Measurements from ENCODE around the gene BAIAP2L1. TPM values are rescaled to one million over a fixed set of nuclear protein-coding genes. Genes with fewer than 3 reads are reported as not detected.
A peak's percentile ranks its signal among the peaks of the same experiment; 100 is the strongest.

Gene BAIAP2L1
- total RNA-seq, 2 donors from 2014 or later, result 63.9 to 66.2 TPM

- Histone ChIP-seq H3K27me3 (no peaks in the 10 kb centered on the region), H3K9me3 (no peaks in the 10 kb centered on the region), H3K4me3 (no peak overlapping the region), H3K36me3 (no peaks in the 10 kb centered on the region), H3K4me1 (peaks cover 12% of the 10 kb centered on the region), H3K9ac (ENCODE audit: low read depth in 2 of 2, low read length in 2 of 2) (no peak overlapping the region), H3K27ac (no peak overlapping the region)
- no peak for TF ChIP-seq CTCF (IDR thresholded peaks at IDR 0.05)
- no peak for DNase-seq
- intact Hi-C loops (cut with DNase I), result no loop called here
Measured at GRCh38 chr7:98359395-98359794, 41.5 kb downstream of the BAIAP2L1 start.

- no peak for DNase-seq
- no peak for TF ChIP-seq CTCF (IDR thresholded peaks at IDR 0.05)
- no peaks in the 10 kb centered on the region for H3K36me3 ChIP-seq
- intact Hi-C loops (cut with DNase I), result no loop called here
- H3K4me1 ChIP-seq, result peaks cover 12% of the 10 kb centered on the region
- H3K9me3 ChIP-seq, result no peaks in the 10 kb centered on the region
- H3K27ac ChIP-seq, result no peak overlapping the region
- H3K9ac ChIP-seq (ENCODE audit: low read depth in 2 of 2, low read length in 2 of 2), result no peak overlapping the region
- no peak overlapping the region for H3K4me3 ChIP-seq
- H3K27me3 ChIP-seq, result no peaks in the 10 kb centered on the region
Measured at GRCh38 chr7:98358706-98359105, 42.2 kb downstream of the BAIAP2L1 start.

GRCh38 chr7:98357751-98358161, 43.1 kb downstream of the BAIAP2L1 start:
- H3K27me3 ChIP-seq, result no peaks in the 10 kb centered on the region
- H3K4me3 ChIP-seq, result no peak overlapping the region
- H3K9me3 ChIP-seq, result no peaks in the 10 kb centered on the region
- H3K36me3 ChIP-seq, result no peaks in the 10 kb centered on the region
- H3K27ac ChIP-seq, result no peak overlapping the region
- TF ChIP-seq CTCF (IDR thresholded peaks at IDR 0.05), result no peak
- H3K9ac ChIP-seq (ENCODE audit: low read depth in 2 of 2, low read length in 2 of 2), result no peak overlapping the region
- H3K4me1 ChIP-seq, result peaks cover 12% of the 10 kb centered on the region
- intact Hi-C loops (cut with DNase I), result no loop called here
- no peak for DNase-seq

- no peak for DNase-seq
- Histone ChIP-seq H3K4me3 (no peak overlapping the region), H3K27ac (peak overlapping the region; percentile 78), H3K27me3 (no peaks in the 10 kb centered on the region), H3K4me1 (peaks cover 12% of the 10 kb centered on the region), H3K9me3 (no peaks in the 10 kb centered on the region), H3K36me3 (no peaks in the 10 kb centered on the region), H3K9ac (ENCODE audit: low read depth in 2 of 2, low read length in 2 of 2) (peak overlapping the region in 1 of 2 donors; percentile 78)
- no peak for TF ChIP-seq CTCF (IDR thresholded peaks at IDR 0.05)
- intact Hi-C loops (cut with DNase I), result no loop called here
Measured at GRCh38 chr7:98355250-98355538, 45.7 kb downstream of the BAIAP2L1 start.

GRCh38 chr7:98354511-98355249, 46.2 kb downstream of the BAIAP2L1 start:
- TF ChIP-seq CTCF (IDR thresholded peaks at IDR 0.05), result no peak
- H3K9me3 ChIP-seq, result no peaks in the 10 kb centered on the region
- no peak overlapping the region for H3K4me3 ChIP-seq
- intact Hi-C loops (cut with DNase I), result no loop called here
- peaks cover 12% of the 10 kb centered on the region for H3K4me1 ChIP-seq
- H3K9ac ChIP-seq (ENCODE audit: low read depth in 2 of 2, low read length in 2 of 2), result peak overlapping the region in 1 of 2 donors; percentile 78
- no peaks in the 10 kb centered on the region for H3K27me3 ChIP-seq
- peak overlapping the region; percentile 78 for H3K27ac ChIP-seq
- no peaks in the 10 kb centered on the region for H3K36me3 ChIP-seq
- peak; percentile 85 for DNase-seq
